NCI-H2081 (cell line): ENCODE measurements around the gene TUNAR.

Source experiments
- DNase-seq, 2 experiments: peaks; one replicate each; lab custom pipeline; 2025; lab: John Stamatoyannopoulos, UW

TUNAR gene

GRCh38 chr14:95876761-95877538, at the start of gene TUNAR:
Gene TUNAR (plus strand): TSS chr14:95876832.
- peak in 1 of 2 experiments; percentile 8 for DNase-seq

DNA sequence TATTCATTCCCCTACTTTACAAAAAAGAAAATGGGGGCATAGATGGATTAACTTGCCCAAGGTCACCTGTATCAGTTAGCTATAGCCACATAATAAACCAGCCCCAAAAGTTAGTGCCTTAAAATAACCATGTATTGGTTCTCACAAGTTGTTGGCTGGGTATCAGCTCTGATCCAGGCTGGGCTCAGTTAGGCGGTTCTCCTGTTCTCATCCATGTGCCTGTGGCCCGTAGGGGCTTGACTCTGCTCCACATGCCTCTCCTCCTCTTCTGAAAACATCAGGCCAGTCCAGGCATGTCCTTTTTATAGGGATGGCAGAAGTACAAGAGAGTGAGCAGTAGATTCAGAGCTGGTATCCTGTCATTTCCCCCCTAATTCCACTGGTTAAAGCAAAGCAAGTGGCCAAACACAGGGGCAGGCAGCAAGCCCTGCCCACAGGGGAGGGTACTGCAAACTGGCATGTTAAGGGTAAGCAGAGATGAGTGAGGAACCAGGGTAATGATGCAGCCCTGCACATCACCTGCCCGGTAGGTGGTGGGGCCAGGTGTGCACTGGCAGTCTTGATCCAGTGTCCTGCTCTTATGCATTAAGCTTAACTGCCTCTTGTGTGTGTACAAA, 47.9 kb upstream of the TUNAR start:
- DNase-seq, result no peak

DNA sequence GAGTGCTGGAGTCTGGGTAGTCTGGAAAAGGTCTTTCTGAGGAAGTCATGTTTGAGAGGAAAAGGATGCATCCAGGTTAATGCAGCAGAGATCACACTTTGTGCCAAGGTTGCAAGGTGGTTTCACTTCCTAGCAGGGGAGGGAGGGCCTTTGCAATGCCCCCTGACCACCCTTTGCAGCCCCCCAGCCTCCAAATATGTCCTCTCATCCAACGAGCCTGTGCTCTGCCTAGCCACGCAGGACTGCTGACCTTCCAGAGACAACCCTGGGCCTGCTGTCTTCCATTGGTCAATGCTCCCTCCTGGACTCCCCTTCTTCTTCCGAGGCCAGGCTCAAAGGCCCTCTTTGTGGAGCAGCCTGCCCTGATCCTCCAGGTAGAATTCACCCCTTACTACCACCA, 47.3 kb upstream of the TUNAR start:
- DNase-seq, result no peak

DNA sequence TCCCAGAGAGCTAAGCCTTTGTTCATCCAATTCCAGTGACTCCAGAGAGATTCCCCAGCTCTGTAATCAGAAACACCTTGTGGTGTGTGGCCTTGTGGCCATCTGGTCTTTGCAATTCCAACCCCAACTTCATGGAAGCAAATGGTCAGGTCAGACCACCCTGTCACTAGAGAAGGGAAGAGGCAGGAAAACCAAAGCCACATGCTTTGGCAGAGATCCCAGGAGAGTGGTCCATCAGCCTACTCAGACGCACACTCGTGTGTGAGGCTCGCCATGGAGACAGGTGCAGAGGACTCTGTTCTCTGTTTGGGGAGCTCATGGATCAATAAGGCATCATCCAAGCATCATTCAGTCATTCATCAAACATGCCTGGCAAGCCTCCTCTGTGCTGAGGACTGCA, 46.2 kb upstream of the TUNAR start:
- DNase-seq, result no peak

GRCh38 chr14:95831041-95831440, 45.6 kb upstream of the TUNAR start:
- no peak for DNase-seq

DNA sequence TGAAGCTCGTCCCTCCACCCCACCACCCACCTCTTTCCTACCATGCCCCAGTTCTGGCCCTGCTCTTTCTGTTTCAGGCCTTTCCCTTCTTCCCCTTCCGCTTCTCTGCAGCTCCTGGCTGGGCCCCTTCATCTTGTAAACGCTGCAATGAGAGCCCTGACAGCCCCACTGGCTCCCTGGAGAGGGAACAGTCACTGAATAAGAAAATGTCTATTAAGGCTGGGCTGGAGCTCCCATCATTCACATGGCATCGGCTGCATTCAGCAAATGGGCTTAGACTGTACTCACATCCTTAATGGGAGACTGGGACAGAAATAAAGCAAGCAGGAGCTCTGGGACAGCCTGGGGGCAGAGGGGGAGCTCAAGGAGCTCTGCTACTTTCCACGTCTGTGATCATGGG, 45.2 kb upstream of the TUNAR start:
- no peak for DNase-seq

- no peak for DNase-seq
Observed at GRCh38 chr14:95832012-95832411, 44.6 kb upstream of the TUNAR start.

- DNase-seq, result peak in 1 of 2 experiments; percentile 4
Observed at GRCh38 chr14:95833429-95833828, 43.2 kb upstream of the TUNAR start.

GRCh38 chr14:95834496-95834895, 42.1 kb upstream of the TUNAR start:
- no peak for DNase-seq

- no peak for DNase-seq
Observed at GRCh38 chr14:95835121-95835730, 41.4 kb upstream of the TUNAR start.

DNA sequence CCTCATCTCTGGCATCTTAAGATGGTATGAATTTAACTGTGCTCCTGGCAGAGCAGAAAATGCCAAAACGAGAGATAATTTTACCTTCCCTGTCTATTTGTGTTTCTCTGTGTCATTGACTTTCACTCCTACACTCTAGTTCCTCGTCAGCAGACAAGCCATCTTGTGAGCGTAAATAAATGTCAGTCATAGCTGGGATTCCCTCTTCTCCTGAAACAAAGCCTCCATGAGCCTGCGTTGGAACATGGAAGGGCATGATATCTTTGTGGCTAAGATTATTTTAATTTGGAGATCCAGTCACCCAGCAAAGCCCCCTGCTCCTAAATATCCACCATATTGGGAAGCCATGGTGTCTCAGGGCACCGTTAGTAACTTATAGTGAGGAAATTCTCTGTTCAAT, 37.8 kb upstream of the TUNAR start:
- DNase-seq, result no peak

DNA sequence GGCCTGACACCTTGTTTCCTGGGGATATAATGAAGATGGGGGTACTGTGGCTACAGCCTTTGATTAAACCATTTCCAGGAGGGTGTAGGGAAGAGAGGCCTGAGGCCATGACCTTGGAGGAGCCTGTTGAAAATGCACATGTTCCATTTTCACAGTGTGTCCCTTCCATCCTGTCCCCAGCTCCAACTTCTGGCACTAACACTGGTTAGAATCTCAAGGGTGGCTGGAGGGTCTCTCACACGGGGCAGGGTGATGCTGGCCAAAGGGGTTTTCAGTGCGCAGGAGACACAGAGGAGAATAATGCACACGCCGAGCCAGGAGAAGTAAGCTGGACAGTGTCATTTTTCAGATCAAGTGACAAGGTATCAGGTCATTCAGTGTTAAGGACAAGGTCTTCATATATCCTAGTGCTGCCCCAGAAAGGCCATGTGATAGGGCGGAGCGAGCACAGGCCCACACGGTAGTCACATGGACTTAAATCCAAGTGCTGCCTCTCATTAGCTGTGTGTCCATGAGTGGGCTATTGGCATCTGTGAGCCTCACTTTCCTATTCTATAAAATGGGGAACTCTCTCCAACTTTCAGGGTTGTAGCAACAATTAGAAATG, 36.4 kb upstream of the TUNAR start:
- DNase-seq, result no peak

GRCh38 chr14:95841668-95842067, 35.0 kb upstream of the TUNAR start:
- no peak for DNase-seq

DNA sequence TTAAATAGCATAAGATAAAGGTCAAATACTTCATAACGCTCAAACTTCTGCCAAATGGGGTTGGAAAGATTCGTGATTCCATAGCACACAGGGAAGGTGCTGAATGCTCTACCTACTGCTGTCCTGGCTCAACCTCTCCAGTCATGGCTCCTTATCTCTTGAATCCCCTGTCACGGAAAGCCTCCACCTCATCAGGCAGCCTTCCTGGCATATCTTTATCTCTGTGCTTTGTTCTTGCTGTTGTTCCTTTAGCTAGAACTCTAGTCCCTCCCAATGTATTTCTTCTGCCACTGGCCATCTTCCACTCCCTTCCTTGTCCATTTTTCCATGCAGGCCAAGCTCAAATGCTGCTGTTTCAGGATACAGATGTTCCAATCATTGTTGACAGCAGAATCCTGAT, 26.9 kb upstream of the TUNAR start:
- no peak for DNase-seq

DNA sequence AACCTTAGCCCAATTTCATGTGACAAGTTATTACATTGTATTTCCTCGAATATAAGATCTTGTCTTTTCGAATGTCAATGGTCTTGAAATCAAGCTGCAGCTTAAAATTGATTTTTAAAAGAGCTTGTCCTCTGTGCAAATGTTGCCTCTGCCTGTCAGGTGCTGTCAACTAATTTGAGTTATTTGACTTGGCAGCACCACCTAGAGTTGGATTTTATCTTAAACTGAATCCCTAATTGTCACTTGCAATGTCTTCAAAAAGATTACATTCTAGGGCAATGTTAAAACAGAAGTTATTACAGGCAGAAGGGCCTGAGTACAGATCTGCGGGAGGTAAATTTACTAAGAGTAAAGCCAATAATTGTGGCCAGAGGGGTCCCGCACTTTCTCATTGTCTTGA, 26.2 kb upstream of the TUNAR start:
- DNase-seq, result no peak

- DNase-seq, result no peak
Observed at GRCh38 chr14:95855606-95856005, 21.0 kb upstream of the TUNAR start.

DNA sequence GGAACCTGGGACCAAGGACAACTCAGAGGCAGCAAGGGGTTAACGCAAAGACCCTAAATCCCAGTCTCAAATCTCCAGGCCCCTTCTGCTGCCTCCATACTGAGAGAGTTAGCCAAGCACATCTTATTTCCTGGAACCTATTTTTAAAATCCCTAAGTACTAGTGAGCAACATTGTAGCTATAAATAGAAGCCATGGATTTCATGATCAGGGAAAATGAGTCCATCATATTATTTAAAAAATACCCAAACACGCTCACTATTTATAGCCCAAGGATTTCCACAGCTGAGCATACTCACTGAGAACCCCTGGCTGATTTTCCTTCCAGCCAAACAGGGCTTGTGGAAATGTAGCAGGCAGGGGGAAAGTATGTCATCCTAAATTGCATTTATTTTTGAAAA, 19.4 kb upstream of the TUNAR start:
- DNase-seq, result no peak

GRCh38 chr14:95858893-95859292, 17.7 kb upstream of the TUNAR start:
- no peak for DNase-seq

DNA sequence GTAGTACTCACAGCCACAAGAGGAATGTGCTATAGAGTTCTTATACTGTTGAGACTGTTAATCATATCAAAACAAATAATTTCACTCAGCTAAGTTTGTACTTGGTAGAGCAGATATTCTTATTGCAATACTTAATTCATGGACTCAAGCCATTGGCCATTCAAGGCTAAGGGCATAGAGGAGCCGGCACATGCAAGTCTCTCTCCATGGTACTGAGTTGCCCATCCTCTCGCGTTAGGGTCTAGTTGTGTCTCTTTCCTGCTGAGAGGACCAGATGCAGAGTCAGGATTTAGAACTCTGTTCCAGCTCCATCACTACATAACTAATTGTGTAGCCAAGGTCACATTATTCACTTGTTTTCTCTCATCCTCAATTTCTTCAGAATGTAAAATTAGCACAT, 14.4 kb upstream of the TUNAR start:
- no peak for DNase-seq

DNA sequence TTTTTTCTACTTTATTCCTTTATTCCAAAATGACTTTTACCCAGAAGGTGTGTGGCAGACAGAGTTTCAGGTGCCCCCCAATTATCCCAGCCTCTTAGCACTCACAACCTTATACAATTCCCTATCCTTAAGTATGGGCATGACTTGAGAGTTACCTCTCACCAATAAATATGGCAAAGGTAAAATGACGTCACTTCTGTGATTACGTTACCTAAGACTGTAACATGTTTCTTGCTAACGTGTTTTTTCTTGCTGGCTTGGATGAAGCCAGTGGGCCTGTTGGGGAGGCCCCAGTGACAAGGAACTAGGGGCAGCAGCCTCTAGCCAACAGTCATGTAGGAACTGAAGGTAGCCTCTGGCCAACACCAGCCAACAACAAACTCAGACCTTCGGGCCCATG, 13.3 kb upstream of the TUNAR start:
- DNase-seq, result no peak

DNA sequence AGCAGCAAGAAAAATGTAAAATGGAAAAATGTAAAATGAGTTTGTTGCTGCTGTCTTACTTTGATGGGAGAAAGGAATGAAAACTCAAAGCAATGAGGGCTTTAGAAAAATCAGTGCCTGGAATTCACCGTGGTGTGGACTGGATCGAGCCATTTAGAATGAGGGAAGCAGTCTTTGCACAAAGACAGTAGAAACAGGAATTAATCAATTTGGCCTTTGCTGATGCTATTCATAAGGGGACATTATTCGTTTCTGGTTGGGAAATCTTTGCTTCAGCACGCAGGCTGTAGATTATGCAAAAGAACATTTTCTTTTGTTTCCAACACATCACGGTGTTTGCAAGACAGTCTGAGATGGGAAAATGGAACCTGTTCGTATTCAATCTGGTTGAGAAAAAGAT, 6.9 kb upstream of the TUNAR start:
- no peak for DNase-seq

- no peak for DNase-seq
Observed at GRCh38 chr14:95870772-95871171, 5.9 kb upstream of the TUNAR start.

GRCh38 chr14:95871531-95871930, 5.1 kb upstream of the TUNAR start:
- DNase-seq, result no peak
